DOHH2 (cell line): Measurements from ENCODE around the gene P3H2.

ENCODE experiments used
- EZH2phosphoT487 ChIP-seq: fragments of 200-600 bp; sonication (generic); IDR thresholded peaks from 2 replicates; pipeline ENCODE4 v1.6.1; 2017; ENCODE audit warnings: borderline replicate concordance, mild to moderate bottlenecking, antibody characterized with exemption, low read length, moderate library complexity, mixed read lengths
- TF ChIP-seq, protein P1 (sequence below): fragments of 200-600 bp; sonication (generic); IDR thresholded peaks from one replicate; pipeline ENCODE4 v1.5.1; 2014; ENCODE audit warnings: antibody characterized with exemption, mild to moderate bottlenecking, low read depth, low read length; ENCODE audit not compliant: poor library complexity, severe bottlenecking

DNA sequence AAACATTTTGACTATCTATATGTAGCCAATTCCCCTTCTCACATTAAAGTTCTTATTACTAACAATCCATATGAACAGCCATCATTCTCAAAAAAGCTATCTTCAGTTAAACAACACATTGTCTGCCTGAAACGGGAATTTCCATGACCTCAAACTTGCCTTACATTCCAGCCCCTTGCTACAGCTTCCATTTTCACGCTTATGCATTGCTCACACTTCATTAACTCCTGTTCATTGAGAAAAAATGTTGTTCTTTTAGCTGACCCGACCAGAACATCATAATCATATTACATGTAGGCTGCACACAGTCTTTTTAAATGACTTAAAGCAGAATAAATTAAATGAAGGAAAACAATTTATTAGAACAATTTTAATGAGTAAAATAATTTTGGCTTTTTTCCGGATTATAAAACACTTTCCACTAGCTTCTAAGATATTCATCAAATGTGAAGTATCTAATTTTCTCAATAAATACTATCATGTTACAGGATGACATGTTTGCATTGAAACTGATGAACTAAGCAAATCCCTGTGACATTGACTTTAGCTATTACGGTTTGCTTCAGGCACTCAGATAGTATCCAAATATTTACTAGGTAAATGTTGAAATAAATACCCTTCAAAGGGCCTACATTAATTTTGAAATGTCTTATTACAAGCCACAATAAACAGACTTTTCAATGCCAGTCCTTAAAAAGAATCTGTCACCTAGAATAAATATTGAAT lies 49.9 kb downstream of the P3H2 start:
- TF ChIP-seq, protein P1, sequence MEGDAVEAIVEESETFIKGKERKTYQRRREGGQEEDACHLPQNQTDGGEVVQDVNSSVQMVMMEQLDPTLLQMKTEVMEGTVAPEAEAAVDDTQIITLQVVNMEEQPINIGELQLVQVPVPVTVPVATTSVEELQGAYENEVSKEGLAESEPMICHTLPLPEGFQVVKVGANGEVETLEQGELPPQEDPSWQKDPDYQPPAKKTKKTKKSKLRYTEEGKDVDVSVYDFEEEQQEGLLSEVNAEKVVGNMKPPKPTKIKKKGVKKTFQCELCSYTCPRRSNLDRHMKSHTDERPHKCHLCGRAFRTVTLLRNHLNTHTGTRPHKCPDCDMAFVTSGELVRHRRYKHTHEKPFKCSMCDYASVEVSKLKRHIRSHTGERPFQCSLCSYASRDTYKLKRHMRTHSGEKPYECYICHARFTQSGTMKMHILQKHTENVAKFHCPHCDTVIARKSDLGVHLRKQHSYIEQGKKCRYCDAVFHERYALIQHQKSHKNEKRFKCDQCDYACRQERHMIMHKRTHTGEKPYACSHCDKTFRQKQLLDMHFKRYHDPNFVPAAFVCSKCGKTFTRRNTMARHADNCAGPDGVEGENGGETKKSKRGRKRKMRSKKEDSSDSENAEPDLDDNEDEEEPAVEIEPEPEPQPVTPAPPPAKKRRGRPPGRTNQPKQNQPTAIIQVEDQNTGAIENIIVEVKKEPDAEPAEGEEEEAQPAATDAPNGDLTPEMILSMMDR: no peak
- TF ChIP-seq EZH2phosphoT487: no peak
